IMR-90 (cell line): ENCODE measurements around the gene ADAM23. TPM values are rescaled to one million over a fixed set of nuclear protein-coding genes. Genes with fewer than 3 reads are reported as not detected.

ENCODE experiments used
- ATAC-seq: fragments of 200-7000 bp; cut with Tn5 transposase; 2 replicates; pipeline ENCODE4 v1.9.1; 2020; ENCODE audit warnings: low read depth, mild to moderate bottlenecking, moderate library complexity
- BruUV-seq: library from RNA; stranded (reverse); fragments of 400-500 nt; replicated peaks from 2 replicates; lab custom pipeline; 2021; lab: Mats Ljungman, UMichigan
- CTCF ChIA-PET: fragments of 300-600 bp; formaldehyde crosslinking; extraction: SDS; loops from one replicate; lab custom pipeline; 2021; ENCODE audit warnings: antibody characterized with exemption; lab: Yijun Ruan, JAX
- POLR2A ChIA-PET: fragments of 300-600 bp; sonication (Branson Sonifier 250); formaldehyde crosslinking; loops from one replicate; lab custom pipeline; 2022; ENCODE audit warnings: antibody characterized with exemption; ENCODE audit not compliant: unreplicated experiment; lab: Charles Lee
- DNase-seq: peaks from one replicate; pipeline ENCODE4 v3.0.0; 2013
- H2AFZ ChIP-seq: replicated peaks from 2 replicates; pipeline ENCODE3; 2013; ENCODE audit warnings: low read length, mild to moderate bottlenecking; ENCODE audit not compliant: poor library complexity
- H2AK5ac ChIP-seq: 2 replicates; pipeline ENCODE4 v1.6.1; 2013; ENCODE audit warnings: low read depth, low read length, inconsistent platforms
- H2AK9ac ChIP-seq: replicated peaks from 2 replicates; pipeline ENCODE3; 2013; ENCODE audit warnings: mild to moderate bottlenecking, low read depth, low read length, moderate library complexity; ENCODE audit not compliant: poor library complexity
- H2BK120ac ChIP-seq: 2 replicates; pipeline ENCODE4 v1.6.1; 2013; ENCODE audit warnings: low read depth, low read length, inconsistent platforms
- H2BK15ac ChIP-seq: 3 replicates; pipeline ENCODE4 v1.6.1; 2013; ENCODE audit warnings: low read depth, low read length, inconsistent platforms
- H2BK20ac ChIP-seq: 2 replicates; pipeline ENCODE4 v1.6.1; 2013; ENCODE audit warnings: low read depth, mild to moderate bottlenecking, inconsistent platforms, low read length, moderate library complexity
- H2BK5ac ChIP-seq: 2 replicates; pipeline ENCODE4 v1.6.1; 2013; ENCODE audit warnings: mild to moderate bottlenecking, low read depth, low read length, inconsistent platforms; ENCODE audit not compliant: poor library complexity, severe bottlenecking
- H3K14ac ChIP-seq: replicated peaks from 2 replicates; pipeline ENCODE4 v1.6.1; 2013; ENCODE audit warnings: low read depth, low read length, inconsistent platforms
- H3K18ac ChIP-seq: 2 replicates; pipeline ENCODE4 v1.6.1; 2013; ENCODE audit warnings: low read depth, low read length, control low read depth
- H3K23ac ChIP-seq: 2 replicates; pipeline ENCODE4 v1.6.1; 2013; ENCODE audit warnings: low read depth, low read length, inconsistent platforms
- H3K27ac ChIP-seq: 2 replicates; pipeline ENCODE4 v1.5.1; 2013; ENCODE audit warnings: mild to moderate bottlenecking, control low read depth, low read length; ENCODE audit not compliant: insufficient read depth
- H3K27me3 ChIP-seq: 2 replicates; pipeline ENCODE4 v1.6.1; 2013; ENCODE audit warnings: low read length; ENCODE audit not compliant: control insufficient read depth, insufficient read depth
- H3K36me3 ChIP-seq: 2 replicates; pipeline ENCODE4 v1.6.1; 2013; ENCODE audit warnings: low read length, mixed read lengths; ENCODE audit not compliant: control insufficient read depth, insufficient read depth
- H3K4ac ChIP-seq: 2 replicates; pipeline ENCODE4 v1.6.1; 2013; ENCODE audit warnings: low read depth, low read length, inconsistent platforms
- H3K4me1 ChIP-seq: 2 replicates; pipeline ENCODE4 v1.6.1; 2013; ENCODE audit warnings: low read length, mixed read lengths; ENCODE audit not compliant: control insufficient read depth, insufficient read depth
- H3K4me2 ChIP-seq: 2 replicates; pipeline ENCODE4 v1.6.1; 2013; ENCODE audit warnings: low read depth, mild to moderate bottlenecking, control low read depth, low read length, moderate library complexity
- H3K4me3 ChIP-seq: 2 replicates; pipeline ENCODE4 v1.5.1; 2013; ENCODE audit warnings: low read depth, mild to moderate bottlenecking, control low read depth, low read length, moderate library complexity; ENCODE audit not compliant: insufficient read depth
- H3K56ac ChIP-seq: 2 replicates; pipeline ENCODE4 v1.6.1; 2013; ENCODE audit warnings: low read length, inconsistent platforms; ENCODE audit not compliant: insufficient read depth; ENCODE audit errors: extremely low read depth
- H3K79me1 ChIP-seq, 2 experiments: 2 replicates each; pipeline ENCODE4 v1.6.1; 2013; ENCODE audit warnings: low read length in 2 of 2, inconsistent platforms in 1 of 2, low read depth in 1 of 2
- H3K9ac ChIP-seq: 2 replicates; pipeline ENCODE4 v1.6.1; 2013; ENCODE audit warnings: low read depth, low read length, control low read depth
- H3K9me1 ChIP-seq: 2 replicates; pipeline ENCODE4 v1.6.1; 2013; ENCODE audit warnings: low read length, inconsistent platforms; ENCODE audit not compliant: insufficient read depth
- H3K9me3 ChIP-seq: 2 replicates; pipeline ENCODE4 v1.6.1; 2013; ENCODE audit warnings: low read length; ENCODE audit not compliant: control insufficient read depth, insufficient read depth
- H4K20me1 ChIP-seq: 2 replicates; pipeline ENCODE4 v1.6.1; 2013; ENCODE audit warnings: low read length, inconsistent platforms; ENCODE audit not compliant: insufficient read depth
- H4K5ac ChIP-seq: 2 replicates; pipeline ENCODE4 v1.6.1; 2013; ENCODE audit warnings: mild to moderate bottlenecking, low read depth, low read length, control low read depth
- H4K8ac ChIP-seq, 2 experiments: 2 replicates each; pipeline ENCODE4 v1.6.1; 2013; ENCODE audit warnings: low read depth in 2 of 2, low read length in 2 of 2, control low read depth in 1 of 2, inconsistent platforms in 1 of 2
- H4K91ac ChIP-seq: 2 replicates; pipeline ENCODE4 v1.6.1; 2013; ENCODE audit warnings: low read depth, low read length, inconsistent platforms; ENCODE audit not compliant: insufficient read depth
- CEBPB ChIP-seq: IDR thresholded peaks from 2 replicates; pipeline ENCODE4 v1.6.1; 2012; ENCODE audit warnings: low read depth, low read length, improper control_type of control experiment
- CTCF ChIP-seq: conservative IDR thresholded peaks from 2 replicates; pipeline ENCODE4 v1.5.1; 2012; ENCODE audit warnings: mild to moderate bottlenecking, low read depth, low read length, improper control_type of control experiment
- MAFK ChIP-seq: IDR thresholded peaks from 2 replicates; pipeline ENCODE4 v1.6.1; 2012; ENCODE audit warnings: low read depth, low read length, improper control_type of control experiment
- MAZ ChIP-seq: IDR thresholded peaks from 2 replicates; pipeline ENCODE4 v1.6.1; 2012; ENCODE audit warnings: low read depth, mild to moderate bottlenecking, low read length, improper control_type of control experiment, moderate library complexity, borderline replicate concordance
- NFE2L2 ChIP-seq: fragments of 150-350 bp; IDR thresholded peaks from 2 replicates; pipeline ENCODE4 v1.6.1; 2016; ENCODE audit warnings: low read depth, mild to moderate bottlenecking, low read length
- POLR2A ChIP-seq: IDR thresholded peaks from 2 replicates; pipeline ENCODE4 v1.6.1; 2012; ENCODE audit warnings: mild to moderate bottlenecking, low read depth, low read length
- RCOR1 ChIP-seq: IDR thresholded peaks from 2 replicates; pipeline ENCODE4 v1.6.1; 2012; ENCODE audit warnings: mild to moderate bottlenecking, low read length, improper control_type of control experiment; ENCODE audit not compliant: insufficient replicate concordance
- RFX5 ChIP-seq: IDR thresholded peaks from 2 replicates; pipeline ENCODE4 v1.8.0; 2012; ENCODE audit warnings: low read depth, mild to moderate bottlenecking, low read length, moderate library complexity
- WGBS, 2 experiments: methylation state at CpG; one replicate each; pipeline versions ENCODE4 v1.1.5 to v1.1.7; 2013; ENCODE audit warnings: missing lambda C conversion rate in 2 of 2; ENCODE audit not compliant: insufficient read length in 1 of 2; ENCODE audit errors: extremely low coverage in 2 of 2; 5-methylcytosine and 5-hydroxymethylcytosine counted together
- dilution Hi-C: fragments of 300-500 bp; cut with HindIII; formaldehyde crosslinking; loops from one replicate; pipeline ENCODE4 v1.14.3; 2018; ENCODE audit warnings: low sequenced_read_pairs; ENCODE audit not compliant: unreplicated experiment
- in situ Hi-C: fragments of 300-500 bp; cut with MboI; formaldehyde crosslinking; loops from 3 replicates; pipeline ENCODE4 v1.14.3; 2019; ENCODE audit warnings: low sequenced_read_pairs, inconsistent platforms, mixed read lengths
- intact Hi-C: fragments of 100-400 bp; cut with micrococcal nuclease; formaldehyde crosslinking; loops from 2 replicates; pipeline ENCODE4 v1.10.0; 2022
- polyA plus RNA-seq, 3 experiments: library from polyadenylated mRNA; depleted of rRNA; stranded (reverse); fragments of >200 nt; gene quantifications; 2 replicates each; pipeline ENCODE4 v1.2.3, GENCODE V29; 2012; ENCODE audit warnings: low replicate concordance in 1 of 3
- total RNA-seq: library from RNA; depleted of rRNA; stranded (reverse); fragments of >200 nt; gene quantifications from 2 replicates; pipeline ENCODE4 v1.2.3, GENCODE V29; 2012

Gene ADAM23
- total and polyA plus RNA-seq, 2 of the 4 experiments (the other 2 are of a cell fraction), result 2.9 to 10.3 TPM

- Histone ChIP-seq H3K23ac (no peak overlapping the region), H2BK15ac (no peak overlapping the region), H3K4ac (no peak overlapping the region), H3K56ac (no peak overlapping the region), H2BK5ac (no peak overlapping the region), H2AFZ (no peak overlapping the region), H2BK120ac (no peak overlapping the region), H3K14ac (no peak overlapping the region), H3K18ac (no peak overlapping the region), H3K27ac (no peak overlapping the region), H3K4me2 (no peak overlapping the region), H2BK20ac (no peak overlapping the region), H3K4me3 (no peak overlapping the region), H3K36me3 (no peaks in the 10 kb centered on the region), H4K5ac (no peak overlapping the region), H3K9me3 (no peaks in the 10 kb centered on the region), H3K9ac (no peak overlapping the region), H4K20me1 (no peaks in the 10 kb centered on the region), H4K91ac (no peak overlapping the region), H3K9me1 (no peaks in the 10 kb centered on the region), H4K8ac (no peak overlapping the region), H2AK9ac (no peak overlapping the region), H2AK5ac (no peak overlapping the region), H3K4me1 (no peaks in the 10 kb centered on the region), H3K27me3 (no peaks in the 10 kb centered on the region), H3K79me1 (no peaks in the 10 kb centered on the region)
- no CpG with 5 or more reads among the region's 11 CpGs for WGBS, 2 experiments
- dilution Hi-C loops (no loop called here), intact Hi-C loops (no loop called here), in situ Hi-C loops (no loop called here)
- DNase-seq (no peak), ATAC-seq (no peak)
- CTCF ChIA-PET, result no interaction called here
- POLR2A ChIA-PET, result no interaction called here
- TF ChIP-seq MAFK (no peak), RCOR1 (no peak), MAZ (no peak), CTCF (no peak), POLR2A (no peak), CEBPB (no peak), RFX5 (no peak), NFE2L2 (no peak)
- no TSS peak for BruUV-seq
Observed at GRCh38 chr2:206530727-206531126, 87.4 kb downstream of the ADAM23 start.
